Measurements from ENCODE around the gene CNTN1.

CNTN1 gene

DNA sequence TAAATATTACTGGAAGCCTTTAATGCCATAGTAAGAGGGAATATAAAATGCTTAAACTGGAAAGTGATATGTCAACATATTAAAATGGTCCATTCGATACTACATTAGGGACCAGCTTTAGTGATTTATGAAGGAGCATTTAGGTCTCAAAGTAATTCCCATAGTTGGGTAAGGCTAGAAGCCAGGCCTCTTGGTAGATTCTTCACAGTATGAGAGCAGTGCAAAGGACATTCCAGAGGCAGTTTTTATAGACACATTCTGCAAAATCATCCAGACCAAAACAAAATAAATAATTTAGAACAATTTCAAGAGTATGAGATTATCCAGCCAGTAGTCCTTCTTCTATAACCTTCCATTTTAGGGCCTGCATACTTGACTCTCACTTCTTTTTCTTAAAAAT lies 353.3 kb downstream of the CNTN1 start:
- TF ChIP-seq, protein P1, sequence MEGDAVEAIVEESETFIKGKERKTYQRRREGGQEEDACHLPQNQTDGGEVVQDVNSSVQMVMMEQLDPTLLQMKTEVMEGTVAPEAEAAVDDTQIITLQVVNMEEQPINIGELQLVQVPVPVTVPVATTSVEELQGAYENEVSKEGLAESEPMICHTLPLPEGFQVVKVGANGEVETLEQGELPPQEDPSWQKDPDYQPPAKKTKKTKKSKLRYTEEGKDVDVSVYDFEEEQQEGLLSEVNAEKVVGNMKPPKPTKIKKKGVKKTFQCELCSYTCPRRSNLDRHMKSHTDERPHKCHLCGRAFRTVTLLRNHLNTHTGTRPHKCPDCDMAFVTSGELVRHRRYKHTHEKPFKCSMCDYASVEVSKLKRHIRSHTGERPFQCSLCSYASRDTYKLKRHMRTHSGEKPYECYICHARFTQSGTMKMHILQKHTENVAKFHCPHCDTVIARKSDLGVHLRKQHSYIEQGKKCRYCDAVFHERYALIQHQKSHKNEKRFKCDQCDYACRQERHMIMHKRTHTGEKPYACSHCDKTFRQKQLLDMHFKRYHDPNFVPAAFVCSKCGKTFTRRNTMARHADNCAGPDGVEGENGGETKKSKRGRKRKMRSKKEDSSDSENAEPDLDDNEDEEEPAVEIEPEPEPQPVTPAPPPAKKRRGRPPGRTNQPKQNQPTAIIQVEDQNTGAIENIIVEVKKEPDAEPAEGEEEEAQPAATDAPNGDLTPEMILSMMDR (conservative IDR thresholded peaks at IDR 0.05) = no peak
- H3K27ac ChIP-seq = no peak overlapping the region

DNA sequence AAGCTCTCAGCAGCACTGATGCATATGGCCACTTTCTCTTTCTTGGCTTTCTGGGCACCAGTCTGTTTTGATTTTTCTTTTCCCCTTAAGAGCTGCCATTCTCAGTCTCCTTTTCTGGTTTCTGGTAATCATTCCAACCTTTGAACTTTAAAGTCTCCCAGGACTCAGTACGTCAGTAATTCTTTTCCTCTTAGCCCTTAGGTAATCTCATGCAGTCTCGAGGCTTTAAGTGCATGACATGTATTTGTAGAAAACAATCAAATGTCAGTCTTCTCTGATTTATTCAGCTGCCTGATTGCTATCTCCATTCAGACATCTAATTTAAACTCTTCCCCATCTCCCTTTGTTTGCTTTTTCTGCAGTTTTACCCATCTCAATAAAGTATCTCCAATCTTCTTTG lies 356.8 kb downstream of the CNTN1 start:
- H3K27ac ChIP-seq = no peak overlapping the region
- TF ChIP-seq, protein P1 (conservative IDR thresholded peaks at IDR 0.05) = no peak

DNA sequence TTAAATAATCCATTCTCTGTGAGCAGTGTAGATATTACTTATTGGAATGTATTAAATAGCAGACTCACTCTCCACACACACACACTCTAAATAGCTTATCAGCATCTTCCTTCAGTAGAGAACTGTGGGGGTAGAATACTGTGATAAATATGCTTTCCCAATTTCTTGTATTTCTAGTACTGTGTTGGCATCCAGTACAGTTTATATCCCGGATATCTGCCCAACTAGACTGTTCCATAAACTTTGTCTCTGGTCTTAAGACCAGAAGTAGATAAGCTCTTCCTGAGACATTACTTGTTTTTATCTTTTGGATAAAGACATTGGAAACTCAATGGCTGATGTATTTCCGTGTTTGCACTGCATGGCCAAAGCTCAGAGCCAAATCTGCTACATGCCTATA lies 359.7 kb downstream of the CNTN1 start:
- TF ChIP-seq, protein P1 (conservative IDR thresholded peaks at IDR 0.05) = no peak
- peak overlapping the region; percentile 46 for H3K27ac ChIP-seq

DNA sequence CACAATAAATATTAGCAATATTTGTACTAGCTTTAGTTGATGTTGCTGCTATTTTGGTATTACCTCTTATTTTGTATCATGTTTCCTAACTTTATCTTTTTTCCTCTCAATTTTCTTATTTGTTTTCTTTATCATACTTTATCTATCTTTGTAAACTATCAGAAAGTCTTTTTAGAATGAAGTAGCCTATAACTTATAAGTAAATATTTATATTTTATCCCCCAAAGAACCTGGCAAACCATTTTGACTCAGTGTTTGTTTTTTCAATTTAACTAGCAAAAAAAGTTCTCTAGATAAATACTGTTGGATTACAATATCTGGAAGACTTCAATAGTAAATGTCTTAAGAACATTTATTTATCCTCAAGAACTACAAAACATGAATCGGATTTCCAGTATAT lies 360.2 kb downstream of the CNTN1 start:
- TF ChIP-seq, protein P1 (conservative IDR thresholded peaks at IDR 0.05) = no peak
- peak overlapping the region; percentile 46 for H3K27ac ChIP-seq

DNA sequence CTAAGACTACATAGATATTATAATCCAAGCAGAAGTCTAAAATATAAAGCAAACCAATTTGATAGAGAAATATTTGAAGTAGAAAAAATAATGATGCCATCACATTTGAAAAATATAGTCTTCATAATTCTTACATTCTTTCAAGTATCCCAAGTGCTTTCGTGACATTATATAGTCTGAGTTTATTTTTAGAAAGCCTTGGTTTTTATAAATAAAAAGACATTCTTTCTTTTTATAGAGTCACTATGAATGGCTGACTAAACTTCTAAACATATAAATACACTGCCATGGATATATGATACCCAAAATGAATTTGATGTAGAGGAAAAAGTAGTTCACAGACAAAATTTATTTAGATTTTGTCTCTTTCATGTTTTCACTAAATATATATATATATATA lies 360.8 kb downstream of the CNTN1 start:
- TF ChIP-seq, protein P1 (conservative IDR thresholded peaks at IDR 0.05) = no peak
- H3K27ac ChIP-seq = no peak overlapping the region

DNA sequence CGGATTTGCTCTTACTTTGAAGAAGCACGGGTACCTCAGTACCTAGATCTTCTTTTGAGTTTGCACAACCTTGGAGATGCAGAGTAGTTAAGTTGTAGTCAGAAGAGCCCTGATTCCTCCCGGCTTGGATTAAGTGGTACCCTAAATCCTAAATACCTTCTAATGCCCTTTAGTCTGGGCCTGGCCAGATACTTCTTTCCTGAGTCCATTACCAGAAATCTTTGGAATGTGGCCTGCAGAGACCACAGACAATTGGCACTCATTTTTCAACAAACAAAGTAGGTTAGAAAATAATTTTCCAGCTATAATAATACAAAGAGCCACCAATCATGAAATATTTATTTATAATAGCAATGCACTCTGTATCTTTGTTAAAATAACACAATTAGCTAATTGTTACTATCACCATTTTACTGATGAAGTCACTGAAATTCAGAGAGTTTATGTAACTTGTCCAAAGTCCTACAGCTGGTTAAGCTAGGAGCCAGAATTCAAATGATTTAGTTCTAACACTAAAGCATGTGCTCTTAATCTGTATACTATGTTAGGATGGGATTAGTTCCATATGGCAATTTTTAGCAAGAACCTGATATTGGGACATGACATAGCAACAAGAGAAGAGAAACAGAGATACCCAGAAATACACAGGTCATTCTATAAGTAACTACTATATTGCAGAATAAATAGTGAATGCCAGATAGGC lies 363.8 kb downstream of the CNTN1 start:
- H3K27ac ChIP-seq = no peak overlapping the region
- TF ChIP-seq, protein P1 (conservative IDR thresholded peaks at IDR 0.05) = no peak

DNA sequence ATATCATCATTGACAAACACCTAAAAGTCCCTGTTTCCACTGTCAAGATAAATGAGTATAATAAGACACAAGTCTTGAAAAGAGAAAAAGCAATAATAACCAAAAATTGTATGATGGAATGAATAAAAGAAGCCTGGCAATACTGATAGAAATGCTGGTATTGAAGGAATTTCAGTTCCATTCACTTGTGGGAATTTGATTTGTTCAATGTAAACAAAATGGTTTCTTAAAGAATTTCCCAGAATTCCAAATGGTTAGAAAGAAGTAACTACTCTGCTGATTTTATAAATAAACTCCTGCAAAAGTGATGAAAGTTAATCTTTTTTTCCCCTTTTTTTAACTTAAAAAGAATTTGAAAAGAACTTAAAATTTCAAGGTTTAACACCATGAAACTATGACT lies 366.0 kb downstream of the CNTN1 start:
- TF ChIP-seq, protein P1 (conservative IDR thresholded peaks at IDR 0.05) = no peak
- H3K27ac ChIP-seq = no peak overlapping the region

Data from VCaP (cell line).